GM18520 (cell line): ENCODE measurements around the gene PAX5.
"Not testable (repeated sequence)": the region's sequence is repeated elsewhere in the genome, so short reads cannot be mapped to it uniquely, and the experiment has no call there.

Experiments
- ATAC-seq: cut with Tn5 transposase; IDR thresholded peaks from one replicate; pipeline ENCODE4 v1.9.1; 2021; ENCODE audit not compliant: unreplicated experiment

Gene PAX5

GRCh38 chr9:37033682-37034304 is at the start of gene PAX5:
TSS of gene PAX5 (minus strand) at chr9:37034268. CDS start at chr9:37034031, 237 bp downstream.
- ATAC-seq = no peak

DNA sequence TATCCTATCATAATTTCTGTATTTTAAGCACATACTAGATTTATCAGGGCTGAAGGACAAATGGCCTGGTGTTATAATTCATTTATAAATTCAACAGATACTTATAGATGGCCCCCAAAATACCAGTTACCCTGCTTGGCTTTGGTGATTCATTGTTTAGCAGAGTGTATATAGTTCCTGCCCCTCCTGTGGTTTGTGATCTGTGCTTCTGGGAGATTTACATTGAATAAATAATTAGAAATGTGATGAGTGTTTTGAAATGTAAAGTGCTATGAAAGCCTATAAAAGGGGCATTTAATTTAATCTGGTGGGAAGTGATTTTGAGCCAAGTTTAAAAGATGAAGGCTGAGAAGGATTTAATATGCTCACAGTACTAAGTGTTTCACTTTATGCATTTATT is 49.6 kb upstream of the PAX5 start:
- ATAC-seq = no peak

- ATAC-seq = no peak
These were observed 48.2 kb upstream of the PAX5 start for GRCh38 chr9:37082214-37082765.

DNA sequence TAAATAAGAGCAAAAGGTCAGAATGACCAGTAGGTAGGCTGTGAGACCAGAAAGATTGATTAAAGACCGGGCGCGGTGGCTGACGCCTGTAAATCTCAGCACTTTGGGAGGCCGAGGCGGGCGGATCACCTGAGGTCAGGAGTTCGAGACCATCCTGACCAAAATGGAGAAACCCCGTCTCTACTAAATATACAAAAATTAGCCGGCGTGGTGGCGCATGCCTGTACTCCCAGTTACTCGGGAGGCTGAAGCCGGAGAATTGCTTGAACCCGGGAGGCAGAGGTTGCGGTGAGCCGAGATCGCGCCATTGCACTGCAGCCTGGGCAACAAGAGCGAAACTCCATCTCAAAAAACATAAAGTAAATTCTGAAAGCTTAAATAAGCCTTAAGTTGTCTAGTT is 47.4 kb upstream of the PAX5 start:
- not testable (repeated sequence) for ATAC-seq

DNA sequence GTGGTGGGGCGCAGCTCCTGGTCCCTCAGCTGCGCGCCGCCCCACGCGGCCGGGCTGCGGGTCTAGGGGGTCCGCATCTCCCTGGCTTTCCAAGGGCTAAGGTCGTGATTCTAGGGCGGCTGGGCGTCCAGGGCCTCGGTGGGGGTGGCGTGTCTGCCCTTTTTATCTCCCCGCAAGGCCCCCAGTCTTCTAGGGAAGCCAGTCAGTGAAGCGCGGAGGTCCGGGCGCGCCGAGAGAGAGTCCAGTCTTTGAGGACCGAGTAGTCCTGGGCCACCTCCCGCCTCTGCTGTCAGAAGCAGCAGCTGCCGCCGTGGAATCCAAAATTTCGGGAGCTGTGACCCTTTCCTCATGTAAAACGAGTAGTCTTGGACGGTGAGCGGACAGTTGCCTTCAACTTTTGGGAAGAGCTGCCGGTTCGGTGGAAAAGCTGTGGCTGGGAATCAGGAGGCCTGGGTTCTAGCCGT is 46.1 kb upstream of the PAX5 start:
- ATAC-seq = not testable (repeated sequence)

GRCh38 chr9:37079370-37080164 is 45.5 kb upstream of the PAX5 start:
- ATAC-seq = peak; percentile 87

GRCh38 chr9:37074790-37075189 is 40.7 kb upstream of the PAX5 start:
- ATAC-seq = not testable (repeated sequence)

DNA sequence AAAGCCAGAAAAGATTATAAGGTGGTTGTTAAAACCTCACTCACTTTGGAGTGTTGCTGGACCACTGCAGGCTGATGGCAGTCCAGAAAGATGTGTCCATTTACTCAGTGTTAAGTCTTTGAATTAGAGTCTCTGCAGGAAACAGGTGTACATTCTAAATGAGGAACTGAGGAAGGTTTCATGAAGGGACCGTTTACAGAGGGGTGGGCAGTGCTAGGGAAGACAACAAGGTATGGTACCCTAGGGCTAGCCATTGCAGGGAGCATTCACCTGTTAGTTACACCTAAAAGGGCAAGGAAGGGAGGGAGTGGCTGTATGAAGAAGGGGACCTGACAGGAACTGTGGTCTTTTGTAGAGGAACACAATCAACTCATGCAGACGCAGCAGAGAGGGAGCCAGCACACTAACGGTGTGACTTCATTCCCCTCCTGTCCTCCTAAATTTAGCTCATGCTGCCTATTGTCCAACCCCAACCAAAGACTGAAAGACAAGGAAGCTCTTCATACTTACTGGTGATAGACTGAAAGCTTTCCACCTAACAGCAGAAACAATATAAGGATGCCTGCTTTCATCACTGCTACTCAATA is 32.2 kb upstream of the PAX5 start:
- ATAC-seq = no peak

- no peak for ATAC-seq
These were observed 28.3 kb upstream of the PAX5 start for GRCh38 chr9:37062336-37062735.

DNA sequence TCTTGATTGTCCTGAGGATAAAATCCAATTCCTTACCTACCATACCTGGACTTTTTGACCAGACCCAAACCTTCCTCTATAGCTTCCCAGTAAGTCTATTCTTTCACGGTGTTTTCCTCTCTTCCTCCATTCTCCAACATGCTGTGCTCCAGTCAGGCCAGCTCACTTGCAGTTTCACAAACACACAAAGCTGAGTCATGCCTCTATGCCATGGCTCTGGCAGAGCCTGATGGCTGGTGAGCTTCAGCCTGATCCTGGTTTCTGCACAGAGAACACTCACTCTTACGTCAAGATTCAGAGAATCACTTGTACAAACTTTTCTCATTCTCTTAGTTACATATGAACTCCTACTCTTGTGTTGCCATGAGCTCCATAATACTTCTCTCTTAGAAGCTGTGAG is 27.7 kb upstream of the PAX5 start:
- ATAC-seq = no peak

DNA sequence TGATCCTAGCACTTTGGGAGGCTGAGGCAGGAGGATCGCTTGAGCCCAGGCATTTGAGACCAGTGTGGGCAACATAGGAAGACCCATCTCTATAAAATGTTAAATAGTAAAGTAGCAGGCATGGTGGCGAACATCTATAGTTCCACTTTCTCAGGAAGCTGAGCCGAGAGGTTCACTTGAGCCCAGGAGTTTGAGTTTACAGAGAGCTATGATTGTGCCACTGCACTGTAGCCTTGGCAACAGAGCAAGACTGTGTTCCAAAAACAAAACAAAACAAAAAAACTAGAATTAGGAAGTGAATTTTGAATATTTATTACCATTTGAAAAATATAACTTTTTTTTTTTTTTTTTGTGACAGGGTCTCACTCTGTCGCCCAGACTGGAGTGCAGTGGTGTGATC is 26.8 kb upstream of the PAX5 start:
- no peak for ATAC-seq

GRCh38 chr9:37056046-37056920 is 22.2 kb upstream of the PAX5 start:
- ATAC-seq = no peak

- ATAC-seq = not testable (repeated sequence)
These were observed 20.3 kb upstream of the PAX5 start for GRCh38 chr9:37054363-37054720.

- no peak for ATAC-seq
These were observed 19.8 kb upstream of the PAX5 start for GRCh38 chr9:37053684-37054362.

GRCh38 chr9:37046683-37047082 is 12.6 kb upstream of the PAX5 start:
- no peak for ATAC-seq

- no peak for ATAC-seq
These were observed 8.4 kb upstream of the PAX5 start for GRCh38 chr9:37042421-37042820.

- ATAC-seq = no peak
These were observed 6.5 kb upstream of the PAX5 start for GRCh38 chr9:37040508-37041127.

- no peak for ATAC-seq
These were observed 4.9 kb upstream of the PAX5 start for GRCh38 chr9:37038943-37039464.

DNA sequence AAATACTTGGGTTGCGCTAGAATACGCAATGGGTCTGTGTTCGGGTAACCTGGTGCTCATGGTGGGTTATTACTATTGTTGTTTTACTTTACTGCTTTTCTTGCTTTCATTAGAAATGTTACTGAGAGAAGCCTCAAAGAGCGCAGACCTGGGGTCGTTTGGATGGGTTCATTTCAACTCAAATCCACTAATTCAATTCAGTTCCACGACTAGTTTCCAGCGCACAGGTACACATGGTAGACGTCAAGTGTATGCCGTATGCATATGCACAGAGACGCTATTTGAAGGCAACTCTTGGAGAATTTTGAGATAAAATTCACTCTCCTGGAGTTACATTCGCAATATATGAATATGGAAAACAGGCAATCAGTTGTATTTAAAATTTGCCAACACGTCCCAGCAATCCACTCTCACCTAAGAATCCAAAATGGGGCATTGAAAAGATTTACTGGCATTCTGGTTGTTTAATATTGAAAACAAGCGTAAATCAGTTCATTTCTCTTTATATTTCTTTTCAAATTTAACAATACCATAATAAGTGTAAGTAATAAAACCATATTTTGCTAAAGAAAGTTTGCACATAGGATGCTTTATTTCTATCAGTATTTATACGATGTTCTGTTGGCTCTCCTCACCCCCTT is 4.4 kb upstream of the PAX5 start:
- ATAC-seq = no peak
